Mammary epithelial cell (primary cell): ENCODE data around the gene ZCCHC24.

ENCODE experiments used
- EZH2 ChIP-seq: IDR thresholded peaks from 2 replicates; pipeline ENCODE4 v1.6.1; 2012; ENCODE audit warnings: low read length, inconsistent platforms, borderline replicate concordance
- TF ChIP-seq, protein P1 (sequence below), 2 donors: IDR thresholded peaks in 1 of 2; conservative IDR thresholded peaks in 1 of 2; 2 replicates each; pipeline ENCODE4 v1.5.1; 2011 to 2012; ENCODE audit warnings: inconsistent platforms in 2 of 2, low read length in 2 of 2, mild to moderate bottlenecking in 2 of 2, control low read depth in 1 of 2, low read depth in 1 of 2; ENCODE audit not compliant: insufficient read depth in 1 of 2; ENCODE audit errors: extremely low read depth in 1 of 2

DNA sequence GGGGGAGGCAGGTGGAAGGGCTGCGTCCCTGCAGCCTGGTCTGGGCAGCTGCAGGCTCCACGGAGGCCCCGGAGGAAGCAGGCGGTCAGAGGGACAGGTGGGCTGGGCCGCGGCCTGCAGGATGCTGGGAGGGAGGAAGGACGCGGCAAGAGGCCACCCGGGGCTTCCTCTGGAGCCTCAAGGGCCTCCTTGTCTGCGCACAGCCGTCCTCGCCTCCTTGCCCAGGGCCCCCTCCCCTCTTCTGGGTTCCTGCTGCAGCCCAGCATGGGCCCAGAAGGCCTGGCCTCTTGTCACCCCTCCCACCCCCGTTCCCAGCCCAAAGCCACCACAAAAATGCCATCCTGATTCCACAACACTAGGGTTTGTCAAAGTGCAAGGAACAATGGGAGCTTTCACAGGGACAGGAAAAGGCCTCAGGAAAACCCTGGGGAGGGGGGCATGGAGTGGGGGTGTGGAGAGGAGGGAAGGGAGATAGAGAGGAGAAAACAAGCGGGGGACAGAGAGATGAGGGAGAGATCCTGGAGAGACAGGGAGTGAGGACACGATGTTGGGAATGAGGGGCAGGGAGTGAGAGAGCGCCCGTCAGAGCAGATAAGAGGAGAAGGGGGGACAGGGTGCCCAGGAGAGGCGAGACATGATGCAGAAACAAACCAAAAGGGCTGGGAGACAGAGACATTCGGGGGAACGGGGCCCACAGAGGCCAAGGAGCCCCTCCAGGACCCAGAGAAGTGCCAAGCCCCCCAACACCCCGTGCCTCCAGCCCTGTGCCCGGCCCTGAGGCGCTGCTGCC is 41.8 kb downstream of the ZCCHC24 start:
- TF ChIP-seq, protein P1, sequence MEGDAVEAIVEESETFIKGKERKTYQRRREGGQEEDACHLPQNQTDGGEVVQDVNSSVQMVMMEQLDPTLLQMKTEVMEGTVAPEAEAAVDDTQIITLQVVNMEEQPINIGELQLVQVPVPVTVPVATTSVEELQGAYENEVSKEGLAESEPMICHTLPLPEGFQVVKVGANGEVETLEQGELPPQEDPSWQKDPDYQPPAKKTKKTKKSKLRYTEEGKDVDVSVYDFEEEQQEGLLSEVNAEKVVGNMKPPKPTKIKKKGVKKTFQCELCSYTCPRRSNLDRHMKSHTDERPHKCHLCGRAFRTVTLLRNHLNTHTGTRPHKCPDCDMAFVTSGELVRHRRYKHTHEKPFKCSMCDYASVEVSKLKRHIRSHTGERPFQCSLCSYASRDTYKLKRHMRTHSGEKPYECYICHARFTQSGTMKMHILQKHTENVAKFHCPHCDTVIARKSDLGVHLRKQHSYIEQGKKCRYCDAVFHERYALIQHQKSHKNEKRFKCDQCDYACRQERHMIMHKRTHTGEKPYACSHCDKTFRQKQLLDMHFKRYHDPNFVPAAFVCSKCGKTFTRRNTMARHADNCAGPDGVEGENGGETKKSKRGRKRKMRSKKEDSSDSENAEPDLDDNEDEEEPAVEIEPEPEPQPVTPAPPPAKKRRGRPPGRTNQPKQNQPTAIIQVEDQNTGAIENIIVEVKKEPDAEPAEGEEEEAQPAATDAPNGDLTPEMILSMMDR (conservative IDR thresholded peaks at IDR 0.05 in 1 of 2, IDR thresholded peaks at IDR 0.05 in 1 of 2; ENCODE audit: extremely low read depth in 1 of 2, insufficient read depth in 1 of 2, low read depth in 1 of 2, low read length in 2 of 2) = no peak
- TF ChIP-seq EZH2 = no peak
